Panc1 (cell line): Measurements from ENCODE around the gene HOTAIR. TPM values are rescaled to one million over a fixed set of nuclear protein-coding genes. Genes with fewer than 3 reads are reported as not detected.

Source experiments
- ATAC-seq: fragments of 200-7000 bp; cut with Tn5 transposase; 2 replicates; pipeline ENCODE4 v1.9.1; 2020; ENCODE audit warnings: mild to moderate bottlenecking, moderate library complexity
- BruUV-seq: library from RNA; stranded (reverse); fragments of 400-500 nt; replicated peaks from 2 replicates; lab custom pipeline; 2021; lab: Mats Ljungman, UMichigan
- CTCF ChIA-PET: fragments of 300-600 bp; sonication (Branson Sonifier 250); formaldehyde crosslinking; loops from one replicate; lab custom pipeline; 2022; ENCODE audit warnings: antibody characterized with exemption; lab: Charles Lee
- POLR2A ChIA-PET: fragments of 300-600 bp; sonication (Branson Sonifier 250); formaldehyde crosslinking; loops from one replicate; lab custom pipeline; 2022; ENCODE audit warnings: antibody characterized with exemption; lab: Charles Lee
- DNase-seq: peaks from one replicate; pipeline ENCODE4 v3.0.0-alpha.2; 2010; ENCODE audit warnings: low read depth, low spot score
- H3K27ac ChIP-seq: 2 replicates; pipeline ENCODE4 v1.5.1; 2011; ENCODE audit warnings: mild to moderate bottlenecking, low read length, inconsistent platforms
- H3K27me3 ChIP-seq: fragments of 200-500 bp; sonication (Bioruptor generic); 2 replicates; pipeline ENCODE4 v1.6.0; 2014; ENCODE audit warnings: low read length, inconsistent platforms; ENCODE audit not compliant: control insufficient read depth, insufficient read depth
- H3K36me3 ChIP-seq: fragments of 200-500 bp; sonication (Bioruptor generic); 2 replicates; pipeline ENCODE4 v1.5.1; 2014; ENCODE audit warnings: inconsistent platforms, mild to moderate bottlenecking, low read length, moderate library complexity; ENCODE audit not compliant: control insufficient read depth, insufficient read depth
- H3K4me1 ChIP-seq: 2 replicates; pipeline ENCODE4 v1.5.1; 2011; ENCODE audit warnings: inconsistent platforms, mild to moderate bottlenecking, low read length, moderate library complexity; ENCODE audit not compliant: control insufficient read depth, insufficient read depth
- H3K4me3 ChIP-seq, 2 experiments: 2 replicates each; pipeline ENCODE4 v1.5.1; 2011 to 2012; ENCODE audit warnings: low read depth in 2 of 2, low read length in 2 of 2, mild to moderate bottlenecking in 2 of 2, inconsistent platforms in 1 of 2, moderate library complexity in 1 of 2
- H3K9me3 ChIP-seq: fragments of 200-500 bp; sonication (Bioruptor generic); 2 replicates; pipeline ENCODE4 v1.5.1; 2014; ENCODE audit warnings: low read depth, mild to moderate bottlenecking, inconsistent platforms, low read length, moderate library complexity; ENCODE audit not compliant: control insufficient read depth, insufficient read depth
- POLR2AphosphoS5 ChIP-seq: IDR thresholded peaks from 2 replicates; pipeline ENCODE4 v1.6.1; 2012; ENCODE audit warnings: mild to moderate bottlenecking, low read depth, low read length, moderate library complexity
- REST ChIP-seq, 2 experiments: IDR thresholded peaks; 2 replicates each; pipeline ENCODE4 v1.6.1; 2011 to 2012; ENCODE audit warnings: low read depth in 2 of 2, control low read depth in 1 of 2, low read length in 1 of 2, mild to moderate bottlenecking in 1 of 2, moderate library complexity in 1 of 2; ENCODE audit not compliant: insufficient read depth in 1 of 2
- SIN3A ChIP-seq: IDR thresholded peaks from 2 replicates; pipeline ENCODE4 v1.6.1; 2012; ENCODE audit warnings: low read depth, mild to moderate bottlenecking, low read length, moderate library complexity, borderline replicate concordance; ENCODE audit not compliant: insufficient read depth
- TCF7L2 ChIP-seq: IDR thresholded peaks from 2 replicates; pipeline ENCODE4 v1.6.1; 2011; ENCODE audit warnings: mild to moderate bottlenecking, low read depth, low read length, inconsistent platforms
- in situ Hi-C: cut with HindIII; loops from 2 replicates; pipeline ENCODE4 v1.10.0; 2016; ENCODE audit warnings: low sequenced_read_pairs, low pct_unique_long_range_greater_than_20kb
- intact Hi-C: fragments of 100-400 bp; cut with micrococcal nuclease; formaldehyde crosslinking; loops from one replicate; pipeline ENCODE4 v1.10.0; 2022; ENCODE audit not compliant: unreplicated experiment
- total RNA-seq: library from RNA; stranded (reverse); gene quantifications from one replicate; pipeline ENCODE4 v1.2.1, GENCODE V29; 2021; ENCODE audit not compliant: unreplicated experiment
- TF ChIP-seq, protein P1 (sequence below): fragments of 450-650 bp; IDR thresholded peaks from 2 replicates; pipeline ENCODE4 v1.5.1; 2017; ENCODE audit warnings: mild to moderate bottlenecking

HOTAIR gene
- total RNA-seq, 1 experiment from 2014 or later: 31.7 TPM

GRCh38 chr12:54022960-54023884 lies 48.5 kb upstream of the HOTAIR start:
- H3K9me3 ChIP-seq: no peaks in the 10 kb centered on the region
- CTCF ChIA-PET: interaction anchor here (0.5 to 1.1 kb wide), 4 partner anchors 9 to 169 kb away, joined by 3 to 8 read pairs (median 7); partner anchors contain the start of genes HOXC5 and HOXC9
- H3K4me3 ChIP-seq: peak overlapping the region; percentile 27 to 39
- intact Hi-C loops (no loop called here), in situ Hi-C loops (no loop called here)
- POLR2A ChIA-PET: no interaction called here
- ATAC-seq: no peak
- H3K27ac ChIP-seq: peak overlapping the region; percentile 95
- BruUV-seq: no TSS peak
- no peaks in the 10 kb centered on the region for H3K27me3 ChIP-seq
- peaks cover 82% of the 10 kb centered on the region for H3K4me1 ChIP-seq
- no peak for DNase-seq
- TF ChIP-seq SIN3A (no peak), POLR2AphosphoS5 (no peak), TCF7L2 (no peak), REST (IDR thresholded peaks at IDR 0.05; ENCODE audit: insufficient read depth in 1 of 2, low read depth in 2 of 2, low read length in 1 of 2) (no peak)
- TF ChIP-seq, protein P1, sequence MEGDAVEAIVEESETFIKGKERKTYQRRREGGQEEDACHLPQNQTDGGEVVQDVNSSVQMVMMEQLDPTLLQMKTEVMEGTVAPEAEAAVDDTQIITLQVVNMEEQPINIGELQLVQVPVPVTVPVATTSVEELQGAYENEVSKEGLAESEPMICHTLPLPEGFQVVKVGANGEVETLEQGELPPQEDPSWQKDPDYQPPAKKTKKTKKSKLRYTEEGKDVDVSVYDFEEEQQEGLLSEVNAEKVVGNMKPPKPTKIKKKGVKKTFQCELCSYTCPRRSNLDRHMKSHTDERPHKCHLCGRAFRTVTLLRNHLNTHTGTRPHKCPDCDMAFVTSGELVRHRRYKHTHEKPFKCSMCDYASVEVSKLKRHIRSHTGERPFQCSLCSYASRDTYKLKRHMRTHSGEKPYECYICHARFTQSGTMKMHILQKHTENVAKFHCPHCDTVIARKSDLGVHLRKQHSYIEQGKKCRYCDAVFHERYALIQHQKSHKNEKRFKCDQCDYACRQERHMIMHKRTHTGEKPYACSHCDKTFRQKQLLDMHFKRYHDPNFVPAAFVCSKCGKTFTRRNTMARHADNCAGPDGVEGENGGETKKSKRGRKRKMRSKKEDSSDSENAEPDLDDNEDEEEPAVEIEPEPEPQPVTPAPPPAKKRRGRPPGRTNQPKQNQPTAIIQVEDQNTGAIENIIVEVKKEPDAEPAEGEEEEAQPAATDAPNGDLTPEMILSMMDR: no peak
- H3K36me3 ChIP-seq: no peaks in the 10 kb centered on the region

GRCh38 chr12:54021432-54022013 lies 46.8 kb upstream of the HOTAIR start:
- ChIA-PET CTCF (interaction anchor here (1.0 to 1.2 kb wide), 3 partner anchors 13 to 252 kb away, joined by 3 read pairs; partner anchors contain the start of gene HOXC8), POLR2A (no interaction called here)
- BruUV-seq: no TSS peak
- Histone ChIP-seq H3K27me3 (no peaks in the 10 kb centered on the region), H3K36me3 (peaks cover 2% of the 10 kb centered on the region; the same call in 1 of the 2 replicates), H3K27ac (peak overlapping the region; percentile 95), H3K9me3 (no peaks in the 10 kb centered on the region), H3K4me3 (peak overlapping the region; percentile 72 to 91), H3K4me1 (peaks cover 65% of the 10 kb centered on the region)
- TF ChIP-seq TCF7L2 (no peak), REST (IDR thresholded peaks at IDR 0.05; ENCODE audit: insufficient read depth in 1 of 2, low read depth in 2 of 2, low read length in 1 of 2) (no peak), POLR2AphosphoS5 (peak; percentile 73; the same call in 1 of the 2 replicates), SIN3A (peak; percentile 80; the same call in 1 of the 2 replicates)
- TF ChIP-seq, protein P1: peak; percentile 76
- DNase-seq (no peak), ATAC-seq (peak; percentile 14)
- in situ Hi-C loops (no loop called here), intact Hi-C loops (loop anchor here (1.0 kb wide), 1 partner anchor 15 kb away; no protein-coding TSS in a partner anchor)
